DOHH2 (cell line): ENCODE data around the gene NDRG3.
"Not testable (repeated sequence)": the region's sequence is repeated elsewhere in the genome, so short reads cannot be mapped to it uniquely, and the experiment has no call there.

Experiments used
- H3F3A ChIP-seq: fragments of 200-600 bp; sonication (generic), shearing (Covaris generic); 2 replicates; pipeline ENCODE4 v1.6.0; 2016; ENCODE audit warnings: antibody characterized with exemption, mild to moderate bottlenecking; ENCODE audit not compliant: control insufficient read depth, insufficient read depth
- H3K27ac ChIP-seq: fragments of 200-600 bp; sonication (generic); 2 replicates; pipeline ENCODE4 v1.5.1; 2014; ENCODE audit warnings: low read depth, mild to moderate bottlenecking, low read length, moderate library complexity
- H3K27me3 ChIP-seq: fragments of 200-600 bp; sonication (generic); 2 replicates; pipeline ENCODE4 v1.6.1; 2014; ENCODE audit warnings: mild to moderate bottlenecking, low read length, mixed read lengths; ENCODE audit not compliant: control insufficient read depth
- H3K36me3 ChIP-seq: fragments of 200-600 bp; sonication (generic); 2 replicates; pipeline ENCODE4 v1.6.1; 2014; ENCODE audit warnings: mild to moderate bottlenecking, low read length, moderate library complexity, mixed read lengths; ENCODE audit not compliant: control insufficient read depth
- H3K4me1 ChIP-seq: fragments of 200-600 bp; sonication (generic); 2 replicates; pipeline ENCODE4 v1.6.1; 2014; ENCODE audit warnings: mild to moderate bottlenecking, low read length, mixed read lengths; ENCODE audit not compliant: control insufficient read depth
- H3K4me2 ChIP-seq: fragments of 200-600 bp; sonication (generic); 2 replicates; pipeline ENCODE4 v1.6.0; 2014; ENCODE audit warnings: mild to moderate bottlenecking, low read length, moderate library complexity
- H3K4me3 ChIP-seq: fragments of 200-600 bp; sonication (generic); 2 replicates; pipeline ENCODE4 v1.5.1; 2014; ENCODE audit warnings: mild to moderate bottlenecking, low read length, mixed read lengths
- H3K79me2 ChIP-seq: fragments of 200-600 bp; sonication (generic); 2 replicates; pipeline ENCODE4 v1.6.1; 2014; ENCODE audit warnings: mild to moderate bottlenecking, low read length, mixed read lengths; ENCODE audit not compliant: control insufficient read depth
- H3K9me2 ChIP-seq: fragments of 200-600 bp; sonication (generic); replicated peaks from 2 replicates; pipeline ENCODE4 v1.6.1; 2014; ENCODE audit warnings: mild to moderate bottlenecking, low read length, mixed read lengths; ENCODE audit not compliant: control insufficient read depth
- H3K9me3 ChIP-seq: fragments of 200-600 bp; sonication (generic); 2 replicates; pipeline ENCODE4 v1.6.1; 2014; ENCODE audit warnings: antibody characterized with exemption, low read length, mixed read lengths; ENCODE audit not compliant: control insufficient read depth, insufficient read depth
- H4K20me1 ChIP-seq: fragments of 200-600 bp; sonication (generic); 2 replicates; pipeline ENCODE4 v1.6.0; 2014; ENCODE audit warnings: low read depth, mild to moderate bottlenecking, antibody characterized with exemption, low read length, moderate library complexity; ENCODE audit not compliant: control insufficient read depth, insufficient read depth
- EZH2phosphoT487 ChIP-seq: fragments of 200-600 bp; sonication (generic); IDR thresholded peaks from 2 replicates; pipeline ENCODE4 v1.6.1; 2017; ENCODE audit warnings: borderline replicate concordance, mild to moderate bottlenecking, antibody characterized with exemption, low read length, moderate library complexity, mixed read lengths
- TF ChIP-seq, protein P1 (sequence below): fragments of 200-600 bp; sonication (generic); IDR thresholded peaks from one replicate; pipeline ENCODE4 v1.5.1; 2014; ENCODE audit warnings: antibody characterized with exemption, mild to moderate bottlenecking, low read depth, low read length; ENCODE audit not compliant: poor library complexity, severe bottlenecking

Gene NDRG3

GRCh38 chr20:36613974-36614373 lies 131.9 kb downstream of the NDRG3 start:
- no peaks in the 10 kb centered on the region for H3K27me3 ChIP-seq
- no peaks in the 10 kb centered on the region for H4K20me1 ChIP-seq
- no peaks in the 10 kb centered on the region for H3K9me3 ChIP-seq
- H3K4me2 ChIP-seq, result no peak overlapping the region
- no peak for TF ChIP-seq EZH2phosphoT487
- TF ChIP-seq, protein P1, sequence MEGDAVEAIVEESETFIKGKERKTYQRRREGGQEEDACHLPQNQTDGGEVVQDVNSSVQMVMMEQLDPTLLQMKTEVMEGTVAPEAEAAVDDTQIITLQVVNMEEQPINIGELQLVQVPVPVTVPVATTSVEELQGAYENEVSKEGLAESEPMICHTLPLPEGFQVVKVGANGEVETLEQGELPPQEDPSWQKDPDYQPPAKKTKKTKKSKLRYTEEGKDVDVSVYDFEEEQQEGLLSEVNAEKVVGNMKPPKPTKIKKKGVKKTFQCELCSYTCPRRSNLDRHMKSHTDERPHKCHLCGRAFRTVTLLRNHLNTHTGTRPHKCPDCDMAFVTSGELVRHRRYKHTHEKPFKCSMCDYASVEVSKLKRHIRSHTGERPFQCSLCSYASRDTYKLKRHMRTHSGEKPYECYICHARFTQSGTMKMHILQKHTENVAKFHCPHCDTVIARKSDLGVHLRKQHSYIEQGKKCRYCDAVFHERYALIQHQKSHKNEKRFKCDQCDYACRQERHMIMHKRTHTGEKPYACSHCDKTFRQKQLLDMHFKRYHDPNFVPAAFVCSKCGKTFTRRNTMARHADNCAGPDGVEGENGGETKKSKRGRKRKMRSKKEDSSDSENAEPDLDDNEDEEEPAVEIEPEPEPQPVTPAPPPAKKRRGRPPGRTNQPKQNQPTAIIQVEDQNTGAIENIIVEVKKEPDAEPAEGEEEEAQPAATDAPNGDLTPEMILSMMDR, result no peak
- H3K4me3 ChIP-seq, result no peak overlapping the region
- H3F3A ChIP-seq, result peaks cover 4% of the 10 kb centered on the region; the same call in 1 of the 2 replicates
- peaks cover 57% of the 10 kb centered on the region for H3K36me3 ChIP-seq
- peaks cover 9% of the 10 kb centered on the region; the same call in 1 of the 2 replicates for H3K79me2 ChIP-seq
- H3K9me2 ChIP-seq, result no peaks in the 10 kb centered on the region
- no peak overlapping the region for H3K27ac ChIP-seq
- H3K4me1 ChIP-seq, result no peaks in the 10 kb centered on the region

DNA sequence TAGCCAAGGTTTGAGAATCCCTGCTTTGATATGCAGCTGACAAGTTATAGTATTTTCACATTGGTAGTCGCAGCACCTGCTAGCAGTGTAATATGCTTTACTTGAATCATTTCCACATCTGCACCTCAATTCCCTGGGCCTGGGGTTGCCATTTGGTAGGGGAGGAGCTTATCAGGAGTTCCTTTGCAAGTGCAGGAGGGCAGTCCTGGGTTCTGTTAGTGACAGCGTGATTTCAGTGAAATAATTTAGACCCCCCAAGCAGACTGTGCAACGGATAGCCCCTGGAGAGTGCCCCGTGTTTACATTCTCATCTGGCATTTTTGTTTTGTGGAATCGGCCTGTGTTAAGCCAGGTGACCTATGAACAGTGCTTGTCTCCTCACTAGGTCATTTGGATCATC lies 134.3 kb downstream of the NDRG3 start:
- no peaks in the 10 kb centered on the region for H3K27me3 ChIP-seq
- H3K4me2 ChIP-seq, result no peak overlapping the region
- peaks cover 33% of the 10 kb centered on the region for H3K79me2 ChIP-seq
- H3K9me3 ChIP-seq, result no peaks in the 10 kb centered on the region
- H3K9me2 ChIP-seq, result no peaks in the 10 kb centered on the region
- H3K36me3 ChIP-seq, result peaks cover 73% of the 10 kb centered on the region
- H3K4me3 ChIP-seq, result no peak overlapping the region
- H3K4me1 ChIP-seq, result peaks cover 8% of the 10 kb centered on the region
- TF ChIP-seq, protein P1, result no peak
- TF ChIP-seq EZH2phosphoT487, result no peak
- H3F3A ChIP-seq, result peaks cover 4% of the 10 kb centered on the region; the same call in 1 of the 2 replicates
- peaks cover 3% of the 10 kb centered on the region; the same call in 1 of the 2 replicates for H4K20me1 ChIP-seq
- no peak overlapping the region for H3K27ac ChIP-seq

DNA sequence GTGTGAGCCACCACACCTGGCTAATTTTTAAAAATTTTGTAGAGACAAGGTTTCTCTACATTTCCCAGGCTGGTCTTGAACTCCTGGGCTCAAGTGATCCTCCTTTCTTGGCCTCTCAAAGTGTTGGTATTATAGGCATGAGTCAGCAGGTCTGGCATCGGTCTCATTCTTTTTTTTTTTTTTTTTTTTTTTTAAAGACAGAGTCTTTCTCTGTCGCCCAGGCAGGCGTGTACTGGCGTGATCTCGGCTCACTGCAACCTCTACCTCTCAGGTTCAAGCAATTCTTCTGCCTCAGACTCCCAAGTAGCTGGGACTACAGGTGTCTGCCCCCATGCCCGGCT lies 137.5 kb downstream of the NDRG3 start:
- Histone ChIP-seq H4K20me1 (peaks cover 10% of the 10 kb centered on the region), H3K79me2 (peaks cover 43% of the 10 kb centered on the region), H3F3A (peaks cover 12% of the 10 kb centered on the region), H3K4me1 (peaks cover 23% of the 10 kb centered on the region), H3K36me3 (peaks cover 62% of the 10 kb centered on the region)
- H3K27ac ChIP-seq, H3K4me3 ChIP-seq, H3K27me3 ChIP-seq, H3K4me2 ChIP-seq, H3K9me2 ChIP-seq, H3K9me3 ChIP-seq: not testable (repeated sequence)

GRCh38 chr20:36607586-36608387 lies 138.1 kb downstream of the NDRG3 start:
- Histone ChIP-seq H3F3A (peaks cover 12% of the 10 kb centered on the region), H3K4me1 (peaks cover 23% of the 10 kb centered on the region), H3K36me3 (peaks cover 56% of the 10 kb centered on the region), H3K4me2 (peak overlapping the region; percentile 71), H3K27me3 (no peaks in the 10 kb centered on the region), H3K4me3 (peak overlapping the region; percentile 97), H3K9me2 (no peaks in the 10 kb centered on the region), H4K20me1 (peaks cover 10% of the 10 kb centered on the region), H3K9me3 (no peaks in the 10 kb centered on the region), H3K27ac (no peak overlapping the region), H3K79me2 (peaks cover 43% of the 10 kb centered on the region)
- no peak for TF ChIP-seq EZH2phosphoT487
- TF ChIP-seq, protein P1, result no peak
